NCI-H460 (cell line): ENCODE data around the gene CAT. TPM values are rescaled to one million over a fixed set of nuclear protein-coding genes. Genes with fewer than 3 reads are reported as not detected.

ENCODE experiments used
- DNase-seq: peaks from one replicate; pipeline ENCODE4 v3.0.0-alpha.2; 2016; ENCODE audit warnings: low read depth; ENCODE audit errors: extremely low read depth
- total RNA-seq: library from RNA; depleted of rRNA; stranded (reverse); fragments of >200 nt; shearing (Covaris generic); gene quantifications from 2 replicates; pipeline ENCODE4 v1.2.3, GENCODE V29; 2014

The CAT gene
- total RNA-seq, 1 experiment from 2014 or later = not detected

GRCh38 chr11:34457607-34458006, 18.9 kb downstream of the CAT start:
- DNase-seq = no peak

- DNase-seq = no peak
Observed at GRCh38 chr11:34458525-34458924, 19.8 kb downstream of the CAT start.

- no peak for DNase-seq
Observed at GRCh38 chr11:34459507-34460162, 20.9 kb downstream of the CAT start.

- DNase-seq = no peak
Observed at GRCh38 chr11:34460278-34460677, 21.5 kb downstream of the CAT start.

GRCh38 chr11:34461215-34461614, 22.5 kb downstream of the CAT start:
- no peak for DNase-seq

- no peak for DNase-seq
Observed at GRCh38 chr11:34464591-34465051, 25.9 kb downstream of the CAT start.

- no peak for DNase-seq
Observed at GRCh38 chr11:34466802-34467488, 28.2 kb downstream of the CAT start.

- peak; percentile 46 for DNase-seq
Observed at GRCh38 chr11:34468209-34468841, 29.6 kb downstream of the CAT start.

- no peak for DNase-seq
Observed at GRCh38 chr11:34473603-34474169, 35.0 kb downstream of the CAT start.

GRCh38 chr11:34475656-34476055, 36.9 kb downstream of the CAT start:
- no peak for DNase-seq

- DNase-seq = no peak
Observed at GRCh38 chr11:34476849-34477248, 38.1 kb downstream of the CAT start.

- DNase-seq = no peak
Observed at GRCh38 chr11:34478845-34479663, 40.3 kb downstream of the CAT start.

- no peak for DNase-seq
Observed at GRCh38 chr11:34480314-34480713, 41.6 kb downstream of the CAT start.

- no peak for DNase-seq
Observed at GRCh38 chr11:34481307-34481706, 42.6 kb downstream of the CAT start.

GRCh38 chr11:34483106-34483874, 44.6 kb downstream of the CAT start:
- no peak for DNase-seq

GRCh38 chr11:34487430-34487829, 48.7 kb downstream of the CAT start:
- DNase-seq = no peak

GRCh38 chr11:34488855-34489557, 50.3 kb downstream of the CAT start:
- DNase-seq = no peak

- no peak for DNase-seq
Observed at GRCh38 chr11:34490304-34490703, 51.6 kb downstream of the CAT start.

GRCh38 chr11:34492806-34493414, 54.2 kb downstream of the CAT start:
- peak; percentile 56 for DNase-seq
